Globus pallidus (tissue), 1 donor: Measurements from ENCODE around the gene MAPKAPK3.
A peak's percentile ranks its signal among the peaks of the same experiment; 100 is the strongest.
"Not testable (repeated sequence)": the region's sequence is repeated elsewhere in the genome, so short reads cannot be mapped to it uniquely, and the experiment has no call there.

Experiments
- DNase-seq: peaks from one replicate; pipeline ENCODE4 v3.0.0-alpha.2; 2015; ENCODE audit warnings: low spot score

MAPKAPK3 gene

GRCh38 chr3:50656417-50657195 is 39.7 kb downstream of the MAPKAPK3 start:
- no peak for DNase-seq

GRCh38 chr3:50657407-50657806 is 40.5 kb downstream of the MAPKAPK3 start:
- no peak for DNase-seq

DNA sequence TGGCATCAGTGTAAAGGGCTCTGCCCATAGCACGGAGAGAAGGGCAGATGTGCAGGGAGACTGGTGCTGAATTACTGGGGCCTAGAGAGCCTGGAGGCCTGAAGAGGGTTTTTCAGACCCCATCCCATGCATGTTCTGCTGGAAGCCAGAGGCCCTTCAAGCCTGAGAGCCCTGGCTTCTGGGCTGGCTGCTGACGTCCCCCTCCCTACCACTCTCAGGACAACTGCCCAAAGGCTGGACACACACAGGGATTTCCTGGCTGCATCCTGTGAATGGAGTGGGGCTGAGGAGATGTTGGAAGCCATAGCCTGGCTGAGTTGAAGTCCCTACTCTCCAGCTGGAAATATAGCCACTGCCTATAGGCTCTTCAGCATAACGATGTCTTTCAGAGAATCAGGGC is 40.9 kb downstream of the MAPKAPK3 start:
- no peak for DNase-seq

GRCh38 chr3:50658416-50658815 is 41.5 kb downstream of the MAPKAPK3 start:
- DNase-seq, result no peak

DNA sequence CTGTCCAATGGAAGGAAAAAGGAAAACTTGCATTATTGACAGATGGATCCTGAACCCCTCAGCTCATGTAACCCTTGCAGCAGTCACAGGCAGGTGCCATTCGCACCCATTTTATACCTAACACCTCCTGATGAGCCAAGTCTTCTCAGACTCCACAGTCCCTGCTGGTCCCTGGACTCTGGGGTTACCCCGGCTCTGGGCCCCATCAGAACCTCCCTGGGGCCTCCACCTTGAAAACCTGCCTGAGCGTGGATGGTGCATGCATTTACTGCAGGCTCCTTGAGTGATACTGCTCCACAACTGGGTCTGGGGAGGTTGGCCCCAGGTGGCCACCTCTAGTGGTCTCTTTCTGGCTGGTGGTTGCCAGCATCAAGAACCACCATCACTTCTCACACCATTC is 41.9 kb downstream of the MAPKAPK3 start:
- no peak for DNase-seq

- no peak for DNase-seq
Observed at GRCh38 chr3:50660386-50660785, 43.4 kb downstream of the MAPKAPK3 start.

DNA sequence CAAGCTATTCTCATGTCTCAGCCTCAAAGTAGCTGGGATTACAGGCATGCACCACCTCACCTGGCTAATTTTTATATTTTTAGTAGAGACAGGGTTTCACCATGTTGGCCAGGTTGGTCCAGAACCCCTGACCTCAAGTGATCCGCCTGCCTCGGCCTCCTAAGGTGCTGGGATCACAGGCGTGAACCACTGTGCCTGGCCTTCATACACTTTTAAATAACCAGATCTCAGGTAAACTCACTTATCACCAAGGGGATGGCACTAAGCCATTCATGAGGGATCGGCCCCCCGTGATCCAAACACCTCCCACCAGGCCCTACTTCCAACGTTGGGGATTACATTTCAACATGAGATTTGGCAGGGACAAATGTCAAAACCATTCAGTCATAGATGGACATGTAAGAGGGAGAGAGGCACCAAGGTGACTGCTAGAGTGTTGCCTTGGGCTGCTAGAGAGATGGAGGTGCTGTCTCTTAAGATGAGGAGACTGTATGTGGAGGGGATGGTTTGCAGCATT is 44.4 kb downstream of the MAPKAPK3 start:
- DNase-seq, result no peak

- DNase-seq, result no peak
Observed at GRCh38 chr3:50662408-50662807, 45.5 kb downstream of the MAPKAPK3 start.

- no peak for DNase-seq
Observed at GRCh38 chr3:50665081-50665840, 48.3 kb downstream of the MAPKAPK3 start.

DNA sequence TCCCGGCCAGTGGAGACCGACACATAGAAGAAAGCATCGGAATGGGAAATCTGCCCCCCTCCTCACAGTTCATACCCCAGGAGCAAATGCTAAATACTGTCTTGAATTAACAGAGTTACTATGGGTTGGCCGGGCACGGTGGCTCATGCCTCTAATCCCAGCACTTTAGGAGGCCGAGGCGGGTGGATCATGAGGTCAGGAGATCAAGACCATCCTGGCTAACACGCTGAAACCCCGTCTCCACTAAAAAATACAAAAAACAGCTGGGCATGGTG is 48.8 kb downstream of the MAPKAPK3 start:
- not testable (repeated sequence) for DNase-seq

- DNase-seq, result no peak
Observed at GRCh38 chr3:50666837-50667236, 49.9 kb downstream of the MAPKAPK3 start.

- no peak for DNase-seq
Observed at GRCh38 chr3:50671331-50671730, 54.4 kb downstream of the MAPKAPK3 start.

DNA sequence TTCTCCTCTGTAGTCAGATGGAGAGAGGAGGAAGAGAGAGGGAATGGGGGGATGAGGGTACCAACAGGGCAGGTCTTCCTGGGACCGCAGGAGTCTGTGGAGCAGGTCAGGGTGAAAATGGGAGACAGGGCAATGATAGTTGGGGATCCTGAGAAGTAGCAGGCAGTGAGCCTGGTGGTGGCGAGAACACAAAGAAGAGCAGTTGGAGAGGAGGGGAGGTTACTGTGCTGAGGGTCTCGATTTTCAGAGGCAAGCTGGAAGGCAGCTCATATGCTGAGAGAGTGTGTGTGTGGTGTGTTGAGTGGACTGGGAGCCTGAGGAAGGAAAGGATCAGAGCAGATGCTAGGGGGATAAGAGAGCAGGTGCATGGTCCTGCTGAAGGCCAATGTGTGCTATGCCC is 55.7 kb downstream of the MAPKAPK3 start:
- DNase-seq, result no peak

- no peak for DNase-seq
Observed at GRCh38 chr3:50673931-50674330, 57.0 kb downstream of the MAPKAPK3 start.

GRCh38 chr3:50674349-50675178 is 57.6 kb downstream of the MAPKAPK3 start, which contains the start of gene DOCK3:
DOCK3 (plus strand) TSS chr3:50674927; CDS start chr3:50675264, 337 bp downstream.
- peak; percentile 67 for DNase-seq

GRCh38 chr3:50675179-50676030 is 58.5 kb downstream of the MAPKAPK3 start:
- DNase-seq, result peak; percentile 77

- no peak for DNase-seq
Observed at GRCh38 chr3:50676031-50676705, 59.2 kb downstream of the MAPKAPK3 start.

GRCh38 chr3:50687127-50687751 is 70.3 kb downstream of the MAPKAPK3 start:
- DNase-seq, result peak; percentile 35

- no peak for DNase-seq
Observed at GRCh38 chr3:50687916-50688315, 71.0 kb downstream of the MAPKAPK3 start.

DNA sequence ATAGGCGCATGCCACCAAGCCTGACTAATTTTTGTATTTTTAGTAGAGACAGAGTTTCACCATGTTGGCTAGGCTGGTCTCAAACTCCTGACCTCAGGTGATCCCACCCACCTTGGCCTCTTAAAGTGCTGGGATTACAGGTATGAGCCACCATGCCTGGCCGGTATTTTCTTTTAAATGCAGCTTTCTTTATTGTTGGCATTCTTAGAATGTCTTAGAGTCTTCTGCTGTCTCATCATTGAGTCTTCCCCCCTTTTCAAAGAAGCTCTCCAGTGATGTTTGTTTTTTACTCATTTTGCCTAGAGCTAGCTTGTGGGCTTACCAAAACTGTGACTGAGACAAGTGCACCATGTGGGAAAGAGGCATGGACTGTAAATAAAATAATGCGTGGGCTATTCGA is 71.7 kb downstream of the MAPKAPK3 start:
- not testable (repeated sequence) for DNase-seq
